Trophoblast cell (in vitro differentiated cells and primary cell): ENCODE measurements around the gene ZRSR2. TPM values are rescaled to one million over a fixed set of nuclear protein-coding genes. Genes with fewer than 3 reads are reported as not detected.
A peak's percentile ranks its signal among the peaks of the same experiment; 100 is the strongest.
"Not testable (repeated sequence)": the region's sequence is repeated elsewhere in the genome, so short reads cannot be mapped to it uniquely, and the experiment has no call there.

Experiments used
- DNase-seq, 2 donors: peaks; one replicate each; pipeline ENCODE4 v3.0.0-alpha.2; 2016
- H2AFZ ChIP-seq: 2 replicates; pipeline ENCODE4 v1.6.1; 2013; ENCODE audit warnings: low read length, moderate library complexity, mild to moderate bottlenecking; ENCODE audit not compliant: insufficient read depth, poor library complexity
- H2AK5ac ChIP-seq: 2 replicates; pipeline ENCODE4 v1.6.1; 2013; ENCODE audit warnings: mild to moderate bottlenecking, low read length
- H2BK120ac ChIP-seq: 2 replicates; pipeline ENCODE4 v1.6.1; 2013; ENCODE audit warnings: low read length, mild to moderate bottlenecking, moderate library complexity; ENCODE audit not compliant: insufficient read depth, poor library complexity
- H2BK12ac ChIP-seq: 2 replicates; pipeline ENCODE4 v1.6.1; 2013; ENCODE audit warnings: mild to moderate bottlenecking, low read length, moderate library complexity
- H2BK5ac ChIP-seq: 2 replicates; pipeline ENCODE4 v1.6.1; 2013; ENCODE audit warnings: low read length, low read depth, moderate library complexity, mild to moderate bottlenecking; ENCODE audit not compliant: poor library complexity
- H3K14ac ChIP-seq: 2 replicates; pipeline ENCODE4 v1.6.1; 2013; ENCODE audit warnings: mild to moderate bottlenecking, low read length
- H3K18ac ChIP-seq: 2 replicates; pipeline ENCODE4 v1.6.1; 2013; ENCODE audit warnings: mild to moderate bottlenecking, low read length
- H3K23ac ChIP-seq: 2 replicates; pipeline ENCODE4 v1.6.1; 2013; ENCODE audit warnings: low read length
- H3K27ac ChIP-seq: 2 replicates; pipeline ENCODE4 v1.5.1; 2013; ENCODE audit warnings: low read depth, mild to moderate bottlenecking, inconsistent platforms, low read length, moderate library complexity
- H3K27me3 ChIP-seq: 2 replicates; pipeline ENCODE4 v1.6.1; 2013; ENCODE audit warnings: inconsistent platforms, mild to moderate bottlenecking, low read length, moderate library complexity; ENCODE audit not compliant: insufficient read depth
- H3K36me3 ChIP-seq, 2 experiments: 1 replicate in 1 of 2; 2 replicates in 1 of 2; pipeline ENCODE4 v1.6.1; 2013; ENCODE audit warnings: low read length in 2 of 2, mild to moderate bottlenecking in 2 of 2, moderate library complexity in 1 of 2; ENCODE audit not compliant: insufficient read depth in 2 of 2, control insufficient read depth in 1 of 2
- H3K4ac ChIP-seq: 2 replicates; pipeline ENCODE4 v1.6.1; 2013; ENCODE audit warnings: low read depth, mild to moderate bottlenecking, low read length, moderate library complexity
- H3K4me1 ChIP-seq, 2 experiments: 1 replicate in 1 of 2; 2 replicates in 1 of 2; pipeline ENCODE4 v1.6.1; 2013; ENCODE audit warnings: low read length in 2 of 2, mild to moderate bottlenecking in 2 of 2, moderate library complexity in 1 of 2; ENCODE audit not compliant: insufficient read depth in 2 of 2, control insufficient read depth in 1 of 2
- H3K4me2 ChIP-seq: 2 replicates; pipeline ENCODE4 v1.6.1; 2013; ENCODE audit warnings: inconsistent platforms, mild to moderate bottlenecking, low read length, moderate library complexity
- H3K4me3 ChIP-seq: 2 replicates; pipeline ENCODE4 v1.5.1; 2013; ENCODE audit warnings: mild to moderate bottlenecking, low read depth, low read length, inconsistent platforms
- H3K79me1 ChIP-seq: one replicate; pipeline ENCODE4 v1.6.1; 2013; ENCODE audit warnings: low read length
- H3K79me2 ChIP-seq: 2 replicates; pipeline ENCODE4 v1.6.1; 2013; ENCODE audit warnings: low read length, mild to moderate bottlenecking; ENCODE audit not compliant: control insufficient read depth, insufficient read depth, poor library complexity
- H3K9ac ChIP-seq: 2 replicates; pipeline ENCODE4 v1.6.1; 2013; ENCODE audit warnings: mild to moderate bottlenecking, low read length
- H3K9me3 ChIP-seq: 2 replicates; pipeline ENCODE4 v1.6.1; 2013; ENCODE audit warnings: low read depth, mild to moderate bottlenecking, control low read depth, inconsistent platforms, low read length; ENCODE audit not compliant: insufficient read depth
- H4K12ac ChIP-seq: 2 replicates; pipeline ENCODE4 v1.6.1; 2013; ENCODE audit warnings: low read depth, mild to moderate bottlenecking, low read length, moderate library complexity
- H4K8ac ChIP-seq: 2 replicates; pipeline ENCODE4 v1.6.1; 2013; ENCODE audit warnings: low read depth, mild to moderate bottlenecking, low read length, moderate library complexity
- H4K91ac ChIP-seq: one replicate; pipeline ENCODE4 v1.6.1; 2013; ENCODE audit warnings: low read depth, mild to moderate bottlenecking, low read length, moderate library complexity
- WGBS: extraction: QIAGEN DNeasy Blood & Tissue Kit; methylation state at CpG from one replicate; pipeline ENCODE4 v1.1.7; 2013; ENCODE audit warnings: missing lambda C conversion rate; ENCODE audit not compliant: insufficient read length, insufficient coverage; ENCODE audit errors: extremely low coverage; 5-methylcytosine and 5-hydroxymethylcytosine counted together
- polyA plus RNA-seq: library from polyadenylated mRNA; stranded (reverse); fragments of 200-250 nt; gene quantifications from 2 replicates; pipeline ENCODE4 v1.2.3, GENCODE V29; 2013

The ZRSR2 gene, protein sequence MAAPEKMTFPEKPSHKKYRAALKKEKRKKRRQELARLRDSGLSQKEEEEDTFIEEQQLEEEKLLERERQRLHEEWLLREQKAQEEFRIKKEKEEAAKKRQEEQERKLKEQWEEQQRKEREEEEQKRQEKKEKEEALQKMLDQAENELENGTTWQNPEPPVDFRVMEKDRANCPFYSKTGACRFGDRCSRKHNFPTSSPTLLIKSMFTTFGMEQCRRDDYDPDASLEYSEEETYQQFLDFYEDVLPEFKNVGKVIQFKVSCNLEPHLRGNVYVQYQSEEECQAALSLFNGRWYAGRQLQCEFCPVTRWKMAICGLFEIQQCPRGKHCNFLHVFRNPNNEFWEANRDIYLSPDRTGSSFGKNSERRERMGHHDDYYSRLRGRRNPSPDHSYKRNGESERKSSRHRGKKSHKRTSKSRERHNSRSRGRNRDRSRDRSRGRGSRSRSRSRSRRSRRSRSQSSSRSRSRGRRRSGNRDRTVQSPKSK
- 8.5 and 8.6 TPM in 2 replicates for polyA plus RNA-seq

- Histone ChIP-seq H2BK120ac (peak within 1 kb of the TSS; percentile 25), H4K91ac (peak within 1 kb of the TSS; percentile 55), H2BK5ac (peak within 1 kb of the TSS; percentile 57), H3K18ac (peak within 1 kb of the TSS; percentile 8), H3K4me2 (peak within 1 kb of the TSS; percentile 91), H3K79me1 (peaks cover 3% of the 10 kb centered on the region), H3K27ac (peak within 1 kb of the TSS; percentile 49), H3K4me1 (no peaks in the 10 kb centered on the region), H4K12ac (peak within 1 kb of the TSS; percentile 22), H4K8ac (peak within 1 kb of the TSS; percentile 74), H2AFZ (peak within 1 kb of the TSS; percentile 61), H3K27me3 (no peaks in the 10 kb centered on the region), H3K23ac (no peak within 1 kb of the TSS), H3K4me3 (peak within 1 kb of the TSS; percentile 90), H3K14ac (peak within 1 kb of the TSS; percentile 35), H3K4ac (peak within 1 kb of the TSS; percentile 33), H3K79me2 (peaks cover 3% of the 10 kb centered on the region), H2AK5ac (no peak within 1 kb of the TSS), H3K9ac (peak within 1 kb of the TSS; percentile 53), H3K9me3 (no peaks in the 10 kb centered on the region), H2BK12ac (no peak within 1 kb of the TSS), H3K36me3 (peaks cover 0 to 3% of the 10 kb centered on the region in 2 experiments)
- no CpG with 5 or more reads among the region's 55 CpGs for WGBS
- peak; percentile 62 to 82 for DNase-seq
Observed at GRCh38 chrX:15789979-15790768, at the start of gene ZRSR2. Gene ZRSR2 (plus strand): TSS chrX:15790484. CDS start chrX:15790496, 12 bp downstream.

- H2AK5ac ChIP-seq = no peak overlapping the region
- H3K79me1 ChIP-seq = peaks cover 5% of the 10 kb centered on the region
- H3K36me3 ChIP-seq = peaks cover 0 to 2% of the 10 kb centered on the region in 2 experiments
- no peak overlapping the region for H2AFZ ChIP-seq
- H3K18ac ChIP-seq = peak overlapping the region; percentile 6
- no peaks in the 10 kb centered on the region for H3K27me3 ChIP-seq
- peaks cover 0 to 5% of the 10 kb centered on the region in 2 experiments for H3K4me1 ChIP-seq
- no peaks in the 10 kb centered on the region for H3K79me2 ChIP-seq
- no peak overlapping the region for H3K4me2 ChIP-seq
- H3K14ac ChIP-seq = peak overlapping the region; percentile 44
- no peak for DNase-seq
- H3K9ac ChIP-seq = no peak overlapping the region
- no CpG with 5 or more reads among the region's 9 CpGs for WGBS
- H3K9me3 ChIP-seq = no peaks in the 10 kb centered on the region
- H3K27ac ChIP-seq = no peak overlapping the region
- no peak overlapping the region for H2BK120ac ChIP-seq
- peak overlapping the region; percentile 31 for H2BK5ac ChIP-seq
- H3K4ac ChIP-seq = no peak overlapping the region
- peak overlapping the region; percentile 14 for H4K91ac ChIP-seq
- no peak overlapping the region for H3K4me3 ChIP-seq
- no peak overlapping the region for H3K23ac ChIP-seq
- H4K8ac ChIP-seq = no peak overlapping the region
- peak overlapping the region; percentile 40 for H2BK12ac ChIP-seq
- peak overlapping the region; percentile 43 for H4K12ac ChIP-seq
Observed at GRCh38 chrX:15744181-15744867, 46.0 kb upstream of the ZRSR2 start.

GRCh38 chrX:15745179-15745578, 45.1 kb upstream of the ZRSR2 start:
- H3K4me1 ChIP-seq = peaks cover 0 to 9% of the 10 kb centered on the region in 2 experiments
- H3K9ac ChIP-seq = no peak overlapping the region
- H3K4me2 ChIP-seq = no peak overlapping the region
- H3K27me3 ChIP-seq = no peaks in the 10 kb centered on the region
- no peak overlapping the region for H2AK5ac ChIP-seq
- H3K36me3 ChIP-seq = peaks cover 0 to 2% of the 10 kb centered on the region in 2 experiments
- no peak overlapping the region for H3K14ac ChIP-seq
- H3K4ac ChIP-seq = no peak overlapping the region
- H3K79me1 ChIP-seq = peaks cover 5% of the 10 kb centered on the region
- H2BK12ac ChIP-seq = no peak overlapping the region
- no peak for DNase-seq
- no peak overlapping the region for H3K18ac ChIP-seq
- no peak overlapping the region for H4K8ac ChIP-seq
- H2BK120ac ChIP-seq = no peak overlapping the region
- no peak overlapping the region for H4K12ac ChIP-seq
- no peaks in the 10 kb centered on the region for H3K79me2 ChIP-seq
- no CpG with 5 or more reads among the region's 4 CpGs for WGBS
- no peak overlapping the region for H4K91ac ChIP-seq
- no peak overlapping the region for H2AFZ ChIP-seq
- H3K9me3 ChIP-seq = no peaks in the 10 kb centered on the region
- H3K4me3 ChIP-seq = no peak overlapping the region
- no peak overlapping the region for H3K23ac ChIP-seq
- H3K27ac ChIP-seq = no peak overlapping the region
- H2BK5ac ChIP-seq = no peak overlapping the region

GRCh38 chrX:15746651-15747050, 43.6 kb upstream of the ZRSR2 start:
- not testable (repeated sequence) for H2BK5ac ChIP-seq, H3K36me3 ChIP-seq, H4K8ac ChIP-seq, H3K9ac ChIP-seq, DNase-seq, H3K18ac ChIP-seq, H3K27me3 ChIP-seq, H3K4me3 ChIP-seq, H3K9me3 ChIP-seq, H3K14ac ChIP-seq, H2AFZ ChIP-seq, H2AK5ac ChIP-seq, H3K79me1 ChIP-seq, H4K12ac ChIP-seq, H3K79me2 ChIP-seq, H3K4ac ChIP-seq, H2BK12ac ChIP-seq, H3K23ac ChIP-seq, H4K91ac ChIP-seq
- Histone ChIP-seq H3K4me2 (peak overlapping the region; percentile 43), H3K27ac (peak overlapping the region; percentile 90), H3K4me1 (peaks cover 0 to 13% of the 10 kb centered on the region in 2 experiments), H2BK120ac (peak overlapping the region; percentile 88)
- no CpG with 5 or more reads among the region's 6 CpGs for WGBS
